HepG2 (cell line): ENCODE measurements around the gene GNG3. TPM values are rescaled to one million over a fixed set of nuclear protein-coding genes. Genes with fewer than 3 reads are reported as not detected.
A peak's percentile ranks its signal among the peaks of the same experiment; 100 is the strongest.

Experiments used
- FIP1L1 ChIP-seq: fragments of 200-400 bp; formaldehyde crosslinking; IDR thresholded peaks from 2 replicates; pipeline ENCODE4 v1.6.1; 2018; ENCODE audit warnings: low read depth, mild to moderate bottlenecking, low read length, moderate library complexity, borderline replicate concordance; ENCODE audit not compliant: insufficient read depth
- HES4 ChIP-seq: sonication (generic); formaldehyde crosslinking; IDR thresholded peaks from 2 replicates; pipeline ENCODE4 v1.9.0; 2021; ENCODE audit warnings: mild to moderate bottlenecking, missing genetic modification reagents, borderline replicate concordance
- IRF9 ChIP-seq: sonication (generic); formaldehyde crosslinking; IDR thresholded peaks from 2 replicates; pipeline ENCODE4 v1.8.0; 2022; ENCODE audit warnings: missing genetic modification reagents, mild to moderate bottlenecking, borderline replicate concordance
- NFE2L1 ChIP-seq: sonication (generic); formaldehyde crosslinking; IDR thresholded peaks from 2 replicates; pipeline ENCODE4 v1.4.0; 2020; ENCODE audit warnings: missing genetic modification reagents, mild to moderate bottlenecking, borderline replicate concordance
- NFIC ChIP-seq: IDR thresholded peaks from 2 replicates; pipeline ENCODE4 v1.6.1; 2012; ENCODE audit warnings: mild to moderate bottlenecking, low read length, inconsistent platforms
- NR2F1 ChIP-seq, 2 experiments: fragments of 450-650 bp in 1 of 2; formaldehyde crosslinking in 1 of 2; IDR thresholded peaks; 2 replicates each; pipeline versions ENCODE4 v1.5.0 to v1.6.1; 2016 to 2020; ENCODE audit warnings: mild to moderate bottlenecking in 1 of 2, missing compliant biosample characterization in 1 of 2, missing genetic modification reagents in 1 of 2, moderate library complexity in 1 of 2
- RBFOX2 ChIP-seq: fragments of 200-400 bp; formaldehyde crosslinking; IDR thresholded peaks from 2 replicates; pipeline ENCODE4 v1.6.1; 2017; ENCODE audit warnings: low read depth, mild to moderate bottlenecking, low read length
- REL ChIP-seq: sonication (generic); formaldehyde crosslinking; conservative IDR thresholded peaks from 2 replicates; pipeline ENCODE4 v1.8.0; 2022; ENCODE audit warnings: mild to moderate bottlenecking, missing genetic modification reagents, moderate library complexity
- ZBTB14 ChIP-seq: sonication (generic); formaldehyde crosslinking; IDR thresholded peaks from 2 replicates; pipeline ENCODE4 v1.4.0; 2020; ENCODE audit warnings: missing genetic modification reagents
- ZBTB37 ChIP-seq: sonication (generic); formaldehyde crosslinking; IDR thresholded peaks from 2 replicates; pipeline ENCODE4 v1.4.0; 2020; ENCODE audit warnings: mild to moderate bottlenecking, missing genetic modification reagents
- ZBTB4 ChIP-seq: sonication (generic); formaldehyde crosslinking; IDR thresholded peaks from 2 replicates; pipeline ENCODE4 v1.4.0; 2020; ENCODE audit warnings: missing genetic modification reagents, mild to moderate bottlenecking, borderline replicate concordance
- ZNF256 ChIP-seq: sonication (generic); formaldehyde crosslinking; conservative IDR thresholded peaks from 2 replicates; pipeline ENCODE4 v1.4.0; 2020; ENCODE audit warnings: missing genetic modification reagents
- ZNF547 ChIP-seq: sonication (generic); formaldehyde crosslinking; IDR thresholded peaks from 2 replicates; pipeline ENCODE4 v1.5.1; 2020; ENCODE audit warnings: mild to moderate bottlenecking, missing genetic modification reagents
- ZNF703 ChIP-seq: sonication (generic); formaldehyde crosslinking; IDR thresholded peaks from 2 replicates; pipeline ENCODE4 v1.5.1; 2020; ENCODE audit warnings: missing genetic modification reagents, mild to moderate bottlenecking, moderate library complexity, borderline replicate concordance
- ZNF768 ChIP-seq: sonication (generic); formaldehyde crosslinking; IDR thresholded peaks from 2 replicates; pipeline ENCODE4 v1.4.0; 2020; ENCODE audit warnings: missing genetic modification reagents
- ZNF891 ChIP-seq: sonication (generic); formaldehyde crosslinking; IDR thresholded peaks from 2 replicates; pipeline ENCODE4 v1.5.0; 2020; ENCODE audit warnings: mild to moderate bottlenecking, missing genetic modification reagents
- ZXDC ChIP-seq: sonication (generic); formaldehyde crosslinking; IDR thresholded peaks from 2 replicates; pipeline ENCODE4 v1.5.0; 2020; ENCODE audit warnings: mild to moderate bottlenecking, missing genetic modification reagents
- polyA plus RNA-seq, 8 experiments: library from polyadenylated mRNA; depleted of rRNA in 3 of 8; stranded (reverse) in 7 of 8; unstranded in 1 of 8; fragments of >200 nt; fragmentation: Illumina TruSeq in 4 of 8; extraction: Trizol in 4 of 8; gene quantifications; 2 replicates each; pipeline versions ENCODE4 v1.2.1 to v1.2.3, GENCODE V29; 2011 to 2016; ENCODE audit warnings: low read depth in 4 of 8, missing spikeins in 1 of 8, mixed read lengths in 1 of 8; ENCODE audit not compliant: insufficient read depth in 1 of 8
- total RNA-seq, 5 experiments: library from RNA; depleted of rRNA; stranded (reverse); fragments of >200 nt; fragmentation: Illumina TruSeq; extraction: Trizol; gene quantifications; 2 replicates each; pipeline ENCODE4 v1.2.3, GENCODE V29; 2016; ENCODE audit warnings: low read depth in 1 of 5

Gene GNG3
- total and polyA plus RNA-seq, 2 of the 13 experiments (the other 11 are each of a cell fraction or from before 2014, with no cell fraction given) = not detected

GRCh38 chr11:62671608-62672389 is 35.7 kb upstream of the GNG3 start, which contains the start of the genes LBHD1 and UQCC3 (continued):
- TF ChIP-seq IRF9 (CRISPR knock-in tag) = peak; percentile 71; the same call in 1 of the 2 replicates
- peak; percentile 87; the same call in 1 of the 2 replicates for TF ChIP-seq REL (CRISPR knock-in tag)
- 0 out of 2 replicates have a peak, but pooled peaks have one; percentile 71 for TF ChIP-seq ZNF256 (CRISPR knock-in tag)
- peak; percentile 87; the same call in 1 of the 2 replicates for TF ChIP-seq NFE2L1 (CRISPR knock-in tag)
- TF ChIP-seq ZNF768 = peak; percentile 65; the same call in 1 of the 2 replicates
- TF ChIP-seq ZXDC (CRISPR knock-in tag) = peak; percentile 64; the same call in 1 of the 2 replicates
- TF ChIP-seq ZBTB37 = 0 out of 2 replicates have a peak, but pooled peaks have one; percentile 34
- no peak for TF ChIP-seq NFIC
- TF ChIP-seq NR2F1 (CRISPR knock-in tag; IDR thresholded peaks at IDR 0.05) = no peak
- TF ChIP-seq ZNF891 (CRISPR knock-in tag) = peak; percentile 71
- peak; percentile 34; the same call in 1 of the 2 replicates for TF ChIP-seq ZNF547 (CRISPR knock-in tag)
- peak; percentile 90 for TF ChIP-seq RBFOX2
- TF ChIP-seq FIP1L1 = peak; percentile 93; the same call in 1 of the 2 replicates
- TF ChIP-seq ZNF703 (CRISPR knock-in tag) = no peak; the same call in 1 of the 2 replicates
- TF ChIP-seq ZBTB14 (CRISPR knock-in tag) = no peak; the same call in 1 of the 2 replicates
- 0 out of 2 replicates have a peak, but pooled peaks have one; percentile 64 for TF ChIP-seq HES4 (CRISPR knock-in tag)
- TF ChIP-seq ZBTB4 (CRISPR knock-in tag) = 0 out of 2 replicates have a peak, but pooled peaks have one; percentile 24
